Activated naive CD4-positive, alpha-beta T cell treated with anti-CD3 and anti-CD28 coated beads, Interleukin-2, amount 50 U/mL, for 72 hours (primary cell): ENCODE results near the gene HDGFL1. TPM values are rescaled to one million over a fixed set of nuclear protein-coding genes. Genes with fewer than 3 reads are reported as not detected.

ENCODE experiments used
- ATAC-seq, 2 donors: fragments of 150-1000 bp; cut with Tn5 transposase; 2 replicates each; pipeline ENCODE4 v1.10.0; 2021; ENCODE audit warnings: mild to moderate bottlenecking in 2 of 2, moderate library complexity in 2 of 2
- DNase-seq, 2 donors: peaks; one replicate each; pipeline ENCODE4 v3.0.0; 2021 to 2022; ENCODE audit warnings: low spot score in 2 of 2
- H3K27ac Mint-ChIP-seq, 2 donors: one replicate each; pipeline ENCODE4 v1.8.0; 2022; ENCODE audit warnings: mild to moderate bottlenecking in 2 of 2, mixed read lengths in 2 of 2
- H3K36me3 Mint-ChIP-seq, 2 donors: one replicate each; pipeline ENCODE4 v1.8.0; 2022; ENCODE audit warnings: mixed read lengths in 2 of 2
- H3K9me3 Mint-ChIP-seq, 2 donors: one replicate each; pipeline ENCODE4 v1.8.0; 2022; ENCODE audit warnings: mixed read lengths in 2 of 2
- total RNA-seq, 2 donors: library from RNA; stranded (reverse); gene quantifications; one replicate each; pipeline ENCODE4 v1.2.3, GENCODE V29; 2022

HDGFL1 gene
- total RNA-seq, 2 donors from 2014 or later: not detected

GRCh38 chr6:22580337-22580736, 11.0 kb downstream of the HDGFL1 start:
- Mint-ChIP-seq H3K27ac (no peak overlapping the region), H3K9me3 (peaks cover 0 to 5% of the 10 kb centered on the region in 2 donors), H3K36me3 (no peaks in the 10 kb centered on the region)
- ATAC-seq: no peak
- DNase-seq: no peak

GRCh38 chr6:22582417-22583205, 13.2 kb downstream of the HDGFL1 start:
- ATAC-seq (no peak), DNase-seq (no peak)
- Mint-ChIP-seq H3K36me3 (no peaks in the 10 kb centered on the region), H3K27ac (no peak overlapping the region), H3K9me3 (no peaks in the 10 kb centered on the region)

GRCh38 chr6:22583230-22583629, 13.9 kb downstream of the HDGFL1 start:
- Mint-ChIP-seq H3K36me3 (no peaks in the 10 kb centered on the region), H3K9me3 (no peaks in the 10 kb centered on the region), H3K27ac (no peak overlapping the region)
- DNase-seq (no peak), ATAC-seq (no peak)

GRCh38 chr6:22583927-22584326, 14.6 kb downstream of the HDGFL1 start:
- H3K9me3 Mint-ChIP-seq: no peaks in the 10 kb centered on the region

GRCh38 chr6:22589118-22589517, 19.8 kb downstream of the HDGFL1 start:
- Mint-ChIP-seq H3K9me3 (peaks cover 4 to 6% of the 10 kb centered on the region in 2 donors), H3K36me3 (no peaks in the 10 kb centered on the region), H3K27ac (no peak overlapping the region)
- ATAC-seq (no peak), DNase-seq (no peak)

More at GRCh38 chr6:22583927-22584326, 14.6 kb downstream of the HDGFL1 start:
- Mint-ChIP-seq H3K36me3 (no peaks in the 10 kb centered on the region), H3K27ac (no peak overlapping the region)
- ATAC-seq (no peak), DNase-seq (no peak)

- no peak for DNase-seq
- Mint-ChIP-seq H3K36me3 (no peaks in the 10 kb centered on the region), H3K9me3 (peaks cover 6 to 8% of the 10 kb centered on the region in 2 donors), H3K27ac (no peak overlapping the region)
- no peak for ATAC-seq
Observed at GRCh38 chr6:22590423-22590822, 21.1 kb downstream of the HDGFL1 start.

GRCh38 chr6:22593895-22594294, 24.5 kb downstream of the HDGFL1 start:
- DNase-seq: no peak
- no peak overlapping the region for H3K27ac Mint-ChIP-seq
- ATAC-seq: no peak
- H3K36me3 Mint-ChIP-seq: no peaks in the 10 kb centered on the region
- peaks cover 8 to 13% of the 10 kb centered on the region in 2 donors for H3K9me3 Mint-ChIP-seq

GRCh38 chr6:22596011-22596410, 26.6 kb downstream of the HDGFL1 start:
- no peak for DNase-seq
- Mint-ChIP-seq H3K9me3 (peaks cover 8 to 11% of the 10 kb centered on the region in 2 donors), H3K36me3 (no peaks in the 10 kb centered on the region), H3K27ac (no peak overlapping the region)
- no peak for ATAC-seq

GRCh38 chr6:22598339-22598738, 29.0 kb downstream of the HDGFL1 start:
- no peak for ATAC-seq
- H3K27ac Mint-ChIP-seq: no peak overlapping the region
- H3K36me3 Mint-ChIP-seq: no peaks in the 10 kb centered on the region
- DNase-seq: no peak
- peaks cover 8 to 12% of the 10 kb centered on the region in 2 donors for H3K9me3 Mint-ChIP-seq

- Mint-ChIP-seq H3K27ac (no peak overlapping the region), H3K36me3 (no peaks in the 10 kb centered on the region), H3K9me3 (peaks cover 7 to 12% of the 10 kb centered on the region in 2 donors)
- no peak for DNase-seq
- no peak for ATAC-seq
Observed at GRCh38 chr6:22600059-22600458, 30.7 kb downstream of the HDGFL1 start.

- no peak for DNase-seq
- H3K27ac Mint-ChIP-seq: no peak overlapping the region
- no peak for ATAC-seq
- H3K9me3 Mint-ChIP-seq: peaks cover 4 to 12% of the 10 kb centered on the region in 2 donors
- H3K36me3 Mint-ChIP-seq: no peaks in the 10 kb centered on the region
Observed at GRCh38 chr6:22601984-22602383, 32.6 kb downstream of the HDGFL1 start.

- no peak for ATAC-seq
- H3K27ac Mint-ChIP-seq: no peak overlapping the region
- H3K36me3 Mint-ChIP-seq: no peaks in the 10 kb centered on the region
- DNase-seq: no peak
- H3K9me3 Mint-ChIP-seq: peaks cover 4 to 5% of the 10 kb centered on the region in 2 donors
Observed at GRCh38 chr6:22605736-22606135, 36.4 kb downstream of the HDGFL1 start.

GRCh38 chr6:22610127-22610526, 40.8 kb downstream of the HDGFL1 start:
- DNase-seq (no peak), ATAC-seq (no peak)
- no peaks in the 10 kb centered on the region for H3K36me3 Mint-ChIP-seq
- H3K9me3 Mint-ChIP-seq: no peaks in the 10 kb centered on the region
- no peak overlapping the region for H3K27ac Mint-ChIP-seq

GRCh38 chr6:22612236-22612635, 42.9 kb downstream of the HDGFL1 start:
- Mint-ChIP-seq H3K9me3 (no peaks in the 10 kb centered on the region), H3K36me3 (no peaks in the 10 kb centered on the region), H3K27ac (no peak overlapping the region)
- ATAC-seq (no peak), DNase-seq (no peak)

GRCh38 chr6:22613051-22613450, 43.7 kb downstream of the HDGFL1 start:
- Mint-ChIP-seq H3K36me3 (no peaks in the 10 kb centered on the region), H3K27ac (no peak overlapping the region), H3K9me3 (no peaks in the 10 kb centered on the region)
- ATAC-seq: no peak
- no peak for DNase-seq

- H3K9me3 Mint-ChIP-seq: peaks cover 3 to 4% of the 10 kb centered on the region in 2 donors
- no peaks in the 10 kb centered on the region for H3K36me3 Mint-ChIP-seq
- no peak overlapping the region for H3K27ac Mint-ChIP-seq
- ATAC-seq (no peak), DNase-seq (no peak)
Observed at GRCh38 chr6:22613695-22614094, 44.3 kb downstream of the HDGFL1 start.

GRCh38 chr6:22614547-22614946, 45.2 kb downstream of the HDGFL1 start:
- Mint-ChIP-seq H3K27ac (no peak overlapping the region), H3K36me3 (no peaks in the 10 kb centered on the region), H3K9me3 (peaks cover 3 to 4% of the 10 kb centered on the region in 2 donors)
- ATAC-seq (no peak), DNase-seq (no peak)

GRCh38 chr6:22621028-22621427, 51.7 kb downstream of the HDGFL1 start:
- no peak for ATAC-seq
- Mint-ChIP-seq H3K9me3 (peaks cover 3 to 4% of the 10 kb centered on the region in 2 donors), H3K27ac (no peak overlapping the region), H3K36me3 (no peaks in the 10 kb centered on the region)
- DNase-seq: no peak
